Adrenal gland (tissue), 5 donors: ENCODE results near the gene UNC93A.
"Not testable (repeated sequence)": the region's sequence is repeated elsewhere in the genome, so short reads cannot be mapped to it uniquely, and the experiment has no call there.

Source experiments
- CTCF ChIP-seq, 6 experiments: fragments of 450-650 bp in 4 of 6; fragments of 200-600 bp in 2 of 6; sonication (generic) in 1 of 6; IDR thresholded peaks; 1 replicate in 5 of 6; 2 replicates in 1 of 6; pipeline versions ENCODE4 v1.5.1 to v1.8.0; 2016 to 2021; ENCODE audit warnings: antibody characterized with exemption in 6 of 6, mild to moderate bottlenecking in 2 of 6, moderate library complexity in 1 of 6
- POLR2A ChIP-seq, 2 donors: fragments of 450-650 bp; IDR thresholded peaks; one replicate each; pipeline ENCODE4 v1.6.1; 2017; ENCODE audit warnings: antibody characterized with exemption in 2 of 2, mild to moderate bottlenecking in 2 of 2, moderate library complexity in 1 of 2
- donor health status: DM: no; HTN: no; CAD: no.

DNA sequence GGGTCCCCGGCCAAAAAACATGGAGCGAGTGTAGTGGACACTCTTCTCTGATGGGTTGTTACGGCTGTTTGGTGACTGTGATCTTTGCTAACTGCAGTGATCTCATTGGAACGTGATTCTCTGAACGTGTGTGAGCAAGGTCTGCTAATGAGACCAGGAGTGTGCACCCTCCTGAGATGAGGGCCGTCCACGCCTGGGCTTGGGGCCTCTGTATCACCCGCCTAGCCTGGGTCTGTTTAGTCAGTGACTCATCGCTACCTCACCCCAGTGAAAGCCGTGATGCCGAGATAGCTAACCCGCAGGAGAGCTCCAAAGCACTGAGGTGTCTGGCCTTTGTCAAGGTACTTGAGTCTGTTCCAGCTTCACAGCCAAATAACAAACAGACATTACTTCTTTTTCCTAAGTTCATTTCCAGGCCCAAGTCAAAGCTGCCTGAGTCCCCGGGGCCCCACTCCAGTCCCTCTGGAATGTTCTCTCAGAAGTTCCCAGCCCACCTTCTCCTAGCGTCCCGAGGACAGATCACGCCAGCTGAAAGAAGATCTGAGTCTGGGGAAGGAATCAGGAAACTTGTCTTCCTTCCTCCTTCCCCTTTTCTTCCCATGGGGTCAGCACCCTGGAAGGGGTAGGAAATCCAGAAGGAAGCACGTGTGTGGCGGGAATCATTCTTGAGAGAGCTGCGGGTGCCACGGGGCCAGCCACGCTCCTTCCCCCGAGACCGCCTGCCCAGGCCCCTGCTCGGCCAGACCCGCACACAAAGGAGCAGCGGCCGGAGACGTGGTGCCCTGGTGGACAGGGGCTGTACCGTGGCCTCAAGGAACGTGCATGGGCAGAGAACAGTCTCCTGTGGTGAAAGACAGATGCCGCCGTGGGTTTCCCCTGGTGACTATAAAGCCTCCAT lies 29.0 kb downstream of the UNC93A start:
- not testable (repeated sequence) for TF ChIP-seq CTCF, POLR2A (IDR thresholded peaks at IDR 0.05)
